Measurements from ENCODE around the gene E2F4.

Gene E2F4

GRCh38 chr16:67227567-67227921 lies 35.6 kb downstream of the E2F4 start:
- H3K27ac Mint-ChIP-seq: peak overlapping the region; percentile 97
- DNase-seq: no peak
- H3K27me3 Mint-ChIP-seq (ENCODE audit: low read depth, poor library complexity): peaks cover 14% of the 10 kb centered on the region
- H3K9me3 Mint-ChIP-seq: no peaks in the 10 kb centered on the region
- peaks cover 22% of the 10 kb centered on the region for H3K36me3 Mint-ChIP-seq (ENCODE audit: low read depth)
- H3K4me3 Mint-ChIP-seq: peak overlapping the region; percentile 100
- no peak for TF ChIP-seq CTCF (IDR thresholded peaks at IDR 0.05)
- peaks cover 28% of the 10 kb centered on the region for H3K4me1 Mint-ChIP-seq

GRCh38 chr16:67228034-67228785 lies 36.3 kb downstream of the E2F4 start:
- H3K27me3 Mint-ChIP-seq (ENCODE audit: low read depth, poor library complexity): peaks cover 14% of the 10 kb centered on the region
- H3K27ac Mint-ChIP-seq: peak overlapping the region; percentile 14

GRCh38 chr16:67228905-67229304 lies 37.0 kb downstream of the E2F4 start:
- H3K27ac Mint-ChIP-seq: no peak overlapping the region

More at GRCh38 chr16:67228034-67228785, 36.3 kb downstream of the E2F4 start:
- no peak for TF ChIP-seq CTCF (IDR thresholded peaks at IDR 0.05)
- H3K4me1 Mint-ChIP-seq: peaks cover 28% of the 10 kb centered on the region
- H3K9me3 Mint-ChIP-seq: no peaks in the 10 kb centered on the region
- H3K36me3 Mint-ChIP-seq (ENCODE audit: low read depth): peaks cover 23% of the 10 kb centered on the region
- DNase-seq: no peak
- H3K4me3 Mint-ChIP-seq: peak overlapping the region; percentile 100

GRCh38 chr16:67229906-67230808 lies 38.2 kb downstream of the E2F4 start:
- no peak overlapping the region for H3K4me3 Mint-ChIP-seq

More at GRCh38 chr16:67228905-67229304, 37.0 kb downstream of the E2F4 start:
- no peak for TF ChIP-seq CTCF (IDR thresholded peaks at IDR 0.05)
- Mint-ChIP-seq H3K9me3 (no peaks in the 10 kb centered on the region), H3K4me1 (peaks cover 28% of the 10 kb centered on the region), H3K4me3 (peak overlapping the region; percentile 100), H3K36me3 (ENCODE audit: low read depth) (peaks cover 27% of the 10 kb centered on the region), H3K27me3 (ENCODE audit: low read depth, poor library complexity) (peaks cover 14% of the 10 kb centered on the region)
- DNase-seq: no peak

More at GRCh38 chr16:67229906-67230808, 38.2 kb downstream of the E2F4 start:
- peaks cover 4% of the 10 kb centered on the region for H3K27me3 Mint-ChIP-seq (ENCODE audit: low read depth, poor library complexity)
- peaks cover 28% of the 10 kb centered on the region for H3K4me1 Mint-ChIP-seq
- H3K9me3 Mint-ChIP-seq: no peaks in the 10 kb centered on the region
- no peak for DNase-seq
- H3K27ac Mint-ChIP-seq: no peak overlapping the region
- peaks cover 27% of the 10 kb centered on the region for H3K36me3 Mint-ChIP-seq (ENCODE audit: low read depth)
- TF ChIP-seq CTCF (IDR thresholded peaks at IDR 0.05): no peak
